HepG2 (cell line): ENCODE data around the gene FGGY. TPM values are rescaled to one million over a fixed set of nuclear protein-coding genes. Genes with fewer than 3 reads are reported as not detected.

Experiments used
- GABPA ChIP-seq, 2 experiments: IDR thresholded peaks; 2 replicates each; pipeline ENCODE4 v1.6.1; 2011 to 2016; ENCODE audit warnings: low read depth in 2 of 2, low read length in 1 of 2, missing biosample characterization in 1 of 2, missing genetic modification characterization in 1 of 2
- JDP2 ChIP-seq: sonication (generic); formaldehyde crosslinking; IDR thresholded peaks from 2 replicates; pipeline ENCODE4 v1.8.1; 2022; ENCODE audit warnings: missing genetic modification reagents, borderline replicate concordance
- MBD4 ChIP-seq: IDR thresholded peaks from 2 replicates; pipeline ENCODE4 v1.6.1; 2012; ENCODE audit warnings: low read length, inconsistent platforms, borderline replicate concordance
- MNT ChIP-seq: fragments of 450-650 bp; IDR thresholded peaks from 2 replicates; pipeline ENCODE4 v1.6.1; 2016
- PRDM4 ChIP-seq: sonication (generic); formaldehyde crosslinking; IDR thresholded peaks from 2 replicates; pipeline ENCODE4 v1.9.0; 2021; ENCODE audit warnings: missing genetic modification reagents, borderline replicate concordance
- TBL1XR1 ChIP-seq: fragments of 150-350 bp; IDR thresholded peaks from 2 replicates; pipeline ENCODE4 v1.6.1; 2014; ENCODE audit warnings: borderline replicate concordance, low read length; ENCODE audit not compliant: partially characterized antibody
- ZIK1 ChIP-seq: sonication (generic); formaldehyde crosslinking; IDR thresholded peaks from 2 replicates; pipeline ENCODE4 v1.5.0; 2020; ENCODE audit warnings: mild to moderate bottlenecking, low read depth, missing genetic modification reagents, borderline replicate concordance
- ZNF205 ChIP-seq: IDR thresholded peaks from 2 replicates; pipeline ENCODE4 v1.6.1; 2018; ENCODE audit warnings: missing biosample characterization, missing genetic modification reagents
- ZNF207 ChIP-seq: fragments of 450-650 bp; IDR thresholded peaks from 2 replicates; pipeline ENCODE4 v1.6.1; 2016; ENCODE audit warnings: antibody characterized with exemption, borderline replicate concordance
- ZNF230 ChIP-seq: sonication (generic); formaldehyde crosslinking; IDR thresholded peaks from 2 replicates; pipeline ENCODE4 v1.4.0; 2020; ENCODE audit warnings: mild to moderate bottlenecking, missing genetic modification reagents
- ZNF574 ChIP-seq: sonication (generic); formaldehyde crosslinking; IDR thresholded peaks from 2 replicates; pipeline ENCODE4 v1.4.0; 2020; ENCODE audit warnings: missing genetic modification reagents
- ZNF792 ChIP-seq: IDR thresholded peaks from 2 replicates; pipeline ENCODE4 v1.6.1; 2016
- polyA plus RNA-seq, 8 experiments: library from polyadenylated mRNA; depleted of rRNA in 3 of 8; stranded (reverse) in 7 of 8; unstranded in 1 of 8; fragments of >200 nt; fragmentation: Illumina TruSeq in 4 of 8; extraction: Trizol in 4 of 8; gene quantifications; 2 replicates each; pipeline versions ENCODE4 v1.2.1 to v1.2.3, GENCODE V29; 2011 to 2016; ENCODE audit warnings: low read depth in 4 of 8, missing spikeins in 1 of 8, mixed read lengths in 1 of 8; ENCODE audit not compliant: insufficient read depth in 1 of 8
- total RNA-seq, 5 experiments: library from RNA; depleted of rRNA; stranded (reverse); fragments of >200 nt; fragmentation: Illumina TruSeq; extraction: Trizol; gene quantifications; 2 replicates each; pipeline ENCODE4 v1.2.3, GENCODE V29; 2016; ENCODE audit warnings: low read depth in 1 of 5

Gene FGGY
- total and polyA plus RNA-seq, 2 of the 13 experiments (the other 11 are each of a cell fraction or from before 2014, with no cell fraction given), result 15.7 to 27.5 TPM

GRCh38 chr1:59775480-59775879 lies 478.6 kb downstream of the FGGY start (continued):
- TF ChIP-seq ZNF574 (no peak), ZNF207 (no peak), ZNF205 (CRISPR knock-in tag) (no peak), MBD4 (no peak), ZNF792 (CRISPR knock-in tag) (no peak), MNT (no peak), GABPA (IDR thresholded peaks at IDR 0.05; ENCODE audit: low read depth, low read length) (no peak), GABPA (CRISPR knock-in tag; IDR thresholded peaks at IDR 0.05; ENCODE audit: low read depth) (no peak), ZIK1 (CRISPR knock-in tag) (no peak), ZNF230 (CRISPR knock-in tag) (no peak), TBL1XR1 (no peak), PRDM4 (no peak), JDP2 (CRISPR knock-in tag) (no peak)
